Astrocyte of the cerebellum (primary cell): Measurements from ENCODE around the gene SPSB1.

Source experiments
- DNase-seq: peaks from one replicate; pipeline ENCODE4 v3.0.0-alpha.2; 2011; ENCODE audit warnings: low read depth
- H3K4me3 ChIP-seq: 2 replicates; pipeline ENCODE4 v1.5.1; 2011; ENCODE audit warnings: mild to moderate bottlenecking, low read depth, low read length, moderate library complexity
- CTCF ChIP-seq: IDR thresholded peaks from 2 replicates; pipeline ENCODE4 v1.5.1; 2012; ENCODE audit warnings: low read length, low read depth, moderate library complexity, mild to moderate bottlenecking; ENCODE audit errors: missing control alignments
- in situ Hi-C: cut with HindIII; loops from 2 replicates; pipeline ENCODE4 v1.10.0; 2017; ENCODE audit warnings: low sequenced_read_pairs

The SPSB1 gene

DNA sequence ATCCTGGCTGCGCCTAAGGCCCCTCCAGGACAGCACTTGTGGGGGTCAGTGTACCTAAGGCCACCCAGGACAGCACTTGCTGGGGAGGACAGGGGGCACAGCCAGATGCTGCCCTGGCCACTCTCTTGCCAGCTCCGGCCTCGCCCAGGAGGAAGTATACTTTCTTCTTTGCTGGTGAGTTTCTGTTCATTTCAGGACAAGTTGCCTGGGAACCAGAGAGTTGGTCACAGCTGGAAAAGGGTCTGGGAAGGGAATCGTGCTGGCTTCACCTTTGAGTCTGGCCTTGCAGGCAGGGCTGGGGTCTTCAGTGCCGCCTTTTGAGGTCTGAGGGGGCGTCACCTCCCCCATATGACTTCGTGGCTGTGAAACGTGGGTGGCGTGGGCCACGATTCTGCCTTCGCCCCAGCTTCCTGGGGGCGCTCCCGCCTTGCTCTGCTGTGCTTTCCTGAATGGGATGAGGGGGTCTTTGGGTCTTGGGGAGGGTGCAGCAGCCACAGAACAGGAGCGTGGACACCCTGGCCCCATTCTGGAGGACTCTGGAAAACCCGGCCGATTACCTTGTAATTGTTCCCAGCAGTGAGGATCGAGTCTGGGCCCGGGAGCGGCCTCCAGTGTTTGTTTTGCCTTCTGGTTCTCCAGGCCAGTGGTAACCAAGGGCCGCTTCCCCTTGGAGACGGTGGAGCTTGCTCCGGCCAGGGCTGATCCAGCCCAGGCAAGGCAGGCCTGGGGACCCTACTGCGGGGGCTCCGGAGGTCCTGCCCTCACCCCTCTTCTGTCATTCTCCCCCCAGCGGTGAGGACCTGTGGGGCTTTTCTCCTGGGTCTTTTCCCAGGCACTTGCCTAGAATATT is 45.9 kb downstream of the SPSB1 start:
- in situ Hi-C loops = no loop called here
- DNase-seq = no peak
- H3K4me3 ChIP-seq = no peak overlapping the region
- TF ChIP-seq CTCF = no peak

- in situ Hi-C loops = no loop called here
- DNase-seq = no peak
- no peak for TF ChIP-seq CTCF
- H3K4me3 ChIP-seq = no peak overlapping the region
Measured at GRCh38 chr1:9340172-9340854, 47.6 kb downstream of the SPSB1 start.

DNA sequence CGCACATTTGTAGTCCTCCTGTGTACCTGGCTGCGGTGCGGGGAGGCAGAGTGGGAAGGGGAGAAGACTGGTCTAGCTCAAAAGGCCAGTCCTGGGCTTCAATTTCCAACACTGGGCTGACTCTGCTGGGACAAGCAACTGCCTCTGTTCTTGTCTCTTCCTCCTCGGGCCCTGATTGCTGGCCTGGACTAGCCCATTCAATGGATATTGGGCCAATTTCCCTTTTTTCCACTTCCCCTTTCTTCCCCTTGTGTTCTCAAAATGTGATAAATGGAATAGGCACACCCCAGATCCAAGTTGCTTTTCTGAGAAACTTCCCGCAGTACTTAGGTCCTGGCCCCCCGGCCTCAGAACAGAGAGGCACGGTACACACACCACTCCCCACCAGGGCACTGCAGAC is 48.2 kb downstream of the SPSB1 start:
- in situ Hi-C loops = no loop called here
- no peak overlapping the region for H3K4me3 ChIP-seq
- DNase-seq = no peak
- no peak for TF ChIP-seq CTCF

GRCh38 chr1:9341301-9341845 is 48.7 kb downstream of the SPSB1 start:
- H3K4me3 ChIP-seq = no peak overlapping the region
- no peak for DNase-seq
- no peak for TF ChIP-seq CTCF
- in situ Hi-C loops = no loop called here

DNA sequence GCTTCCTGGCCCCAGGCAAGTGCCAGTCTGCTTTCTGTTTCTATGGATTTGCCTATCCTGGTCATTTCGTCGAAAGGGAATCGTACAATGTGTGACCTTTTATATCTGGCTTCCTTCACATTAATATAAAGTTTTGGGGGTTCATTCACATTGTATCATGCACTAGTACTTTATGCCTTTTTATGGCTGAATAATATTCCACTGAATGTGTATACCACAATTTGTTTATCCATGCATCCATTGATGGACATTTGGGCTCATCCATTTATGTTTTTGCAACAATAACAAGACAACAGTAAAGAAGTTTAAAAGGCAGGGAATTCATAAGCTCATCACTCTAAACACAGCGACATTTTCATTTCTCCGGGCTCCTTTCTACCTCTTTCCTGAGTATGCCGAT is 50.6 kb downstream of the SPSB1 start:
- in situ Hi-C loops = no loop called here

More for the DNA sequence above, 50.6 kb downstream of the SPSB1 start:
- H3K4me3 ChIP-seq = no peak overlapping the region
- no peak for DNase-seq
- no peak for TF ChIP-seq CTCF
